HG03025 (cell line): ENCODE measurements around the gene LINC00237.

Experiments used
- ATAC-seq: cut with Tn5 transposase; IDR thresholded peaks from one replicate; pipeline ENCODE4 v1.9.1; 2021; ENCODE audit warnings: mild to moderate bottlenecking, moderate library complexity; ENCODE audit not compliant: unreplicated experiment, low FRiP score

The LINC00237 gene

DNA sequence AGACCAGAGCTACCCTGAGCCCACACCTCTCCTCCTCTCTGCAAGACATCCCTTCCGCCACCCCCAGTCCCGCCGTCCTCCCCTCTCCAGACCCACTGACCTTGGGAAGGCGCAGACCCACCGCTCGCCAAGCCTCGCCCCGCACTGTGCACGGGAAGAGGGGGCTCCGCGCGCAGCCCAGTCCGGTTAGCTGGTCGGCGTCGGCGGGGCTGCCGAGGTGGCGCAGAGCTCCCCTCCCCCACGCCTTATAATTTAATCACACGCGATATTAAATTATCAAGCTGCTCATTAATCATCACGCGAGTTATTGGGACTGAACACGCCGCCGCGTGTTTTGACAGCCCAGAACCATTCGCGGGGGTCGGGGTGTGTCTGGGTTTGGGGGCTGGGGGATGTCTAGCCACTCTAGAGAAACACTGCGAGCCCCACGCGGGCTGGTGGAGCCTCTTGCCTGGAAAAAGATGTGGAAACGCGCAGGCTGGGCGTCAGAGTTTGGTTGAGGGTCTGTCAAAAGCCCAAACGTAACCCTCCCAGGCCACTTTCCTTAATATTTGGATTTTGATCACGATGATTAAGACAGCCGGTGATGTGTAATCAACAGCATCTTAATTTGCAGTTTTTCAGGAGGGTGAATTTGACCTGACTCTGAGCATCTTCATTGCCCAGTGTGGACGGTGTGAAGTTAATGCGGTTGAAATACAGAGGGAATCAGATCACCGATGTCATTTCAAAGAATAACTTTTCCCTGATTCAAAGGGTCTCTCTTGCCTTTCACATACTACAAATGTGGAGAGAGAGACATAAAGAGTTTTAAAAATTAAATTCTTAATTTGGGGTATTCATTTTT lies at the start of gene LINC00237:
Gene LINC00237 (minus strand): TSS at position 188 of the 847 bp plus-strand sequence.
- no peak for ATAC-seq

DNA sequence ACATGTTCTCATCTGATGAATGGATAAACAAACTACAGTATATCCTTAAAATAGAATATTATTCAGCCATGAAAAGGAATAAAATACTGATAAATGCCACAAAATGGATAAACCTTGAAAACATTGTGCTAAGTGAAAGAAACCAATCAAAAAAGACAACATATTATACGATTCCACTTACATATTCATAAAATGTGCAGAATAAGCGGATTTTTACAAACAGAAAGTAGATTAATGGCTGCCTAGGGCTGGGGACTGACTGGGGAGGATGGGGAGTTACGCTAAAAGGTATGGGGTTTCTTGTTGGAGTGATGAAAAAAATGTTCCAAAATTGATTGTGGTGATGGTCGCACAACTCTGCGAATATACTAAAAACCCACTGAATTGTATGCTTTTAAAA lies 49.1 kb upstream of the LINC00237 start:
- ATAC-seq = no peak

DNA sequence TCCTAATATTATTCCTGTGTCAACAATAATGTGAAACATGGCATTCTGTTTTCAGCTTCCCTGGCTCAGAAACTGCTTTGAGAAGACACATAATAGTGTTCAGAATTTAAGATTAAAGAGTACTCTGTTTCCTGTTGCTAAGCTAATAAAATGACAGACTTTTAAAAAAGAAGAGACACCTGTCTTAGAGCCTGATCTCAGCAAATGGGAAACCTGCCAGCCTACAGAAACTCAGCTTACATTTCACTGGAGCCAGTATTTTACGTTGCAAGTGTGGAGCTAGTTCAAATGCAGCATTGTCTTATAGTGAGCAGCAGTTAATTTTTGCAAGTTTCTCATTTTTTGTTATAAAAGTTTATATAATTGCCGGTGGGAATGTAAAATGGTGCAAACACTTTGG lies 48.5 kb upstream of the LINC00237 start:
- ATAC-seq = no peak

DNA sequence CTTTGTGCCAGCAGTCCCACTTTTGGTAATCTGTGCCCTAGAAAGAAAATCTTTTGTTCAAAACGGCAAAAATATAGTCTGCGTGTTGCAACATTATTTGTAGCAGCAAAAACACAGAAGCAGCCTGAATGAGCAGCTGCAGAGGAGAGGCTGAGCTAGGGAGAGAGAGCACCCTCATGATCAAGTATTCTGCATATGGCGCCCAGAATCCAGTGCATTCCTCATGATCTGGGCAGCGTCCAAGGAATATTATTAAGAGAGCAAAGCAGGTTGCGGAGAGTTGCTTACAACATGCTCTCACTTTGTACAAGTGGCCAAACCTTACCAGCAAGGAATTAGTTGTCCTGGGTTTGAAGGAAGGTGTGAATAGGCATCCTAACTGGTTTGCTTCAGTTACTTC lies 45.6 kb upstream of the LINC00237 start:
- ATAC-seq = no peak

DNA sequence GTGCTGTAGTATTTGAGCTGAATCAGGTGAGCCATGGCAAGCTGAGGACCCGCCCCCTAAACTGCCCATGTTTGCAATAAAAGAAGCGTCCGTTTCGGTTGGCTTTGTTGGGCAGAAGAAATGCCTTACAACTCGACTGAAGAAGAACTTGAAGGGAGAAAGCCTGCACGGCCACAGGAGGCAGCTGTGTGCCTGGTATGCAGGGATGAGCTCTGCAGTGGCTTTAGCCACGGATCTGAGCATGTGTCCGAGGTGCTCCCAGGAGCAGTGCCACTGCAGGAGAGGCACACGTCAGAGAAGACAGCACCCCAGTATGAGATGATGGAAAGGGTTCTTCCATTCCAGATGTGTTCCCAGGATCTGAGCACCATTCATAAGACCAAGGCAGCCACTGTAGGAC lies 43.2 kb upstream of the LINC00237 start:
- ATAC-seq = no peak

DNA sequence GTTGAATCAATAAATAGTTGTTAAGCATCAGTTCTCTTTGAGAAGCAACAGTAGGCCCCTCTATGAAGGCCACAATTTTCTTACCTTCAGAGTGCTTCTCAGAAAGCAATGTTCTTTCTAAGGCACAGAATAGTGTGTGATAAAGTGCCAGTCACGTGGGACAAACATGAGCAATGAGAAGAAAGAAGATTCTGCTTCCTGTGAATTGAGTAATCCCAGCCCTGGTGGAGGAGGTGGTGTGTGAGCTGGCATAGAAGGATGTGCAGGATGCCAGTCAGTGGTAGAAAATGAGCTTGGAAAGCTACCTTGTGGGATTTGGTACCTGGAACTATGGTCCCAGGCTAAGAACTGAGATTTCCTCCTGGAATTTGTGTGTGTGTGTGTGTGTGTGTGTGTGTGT lies 41.4 kb upstream of the LINC00237 start:
- ATAC-seq = no peak

DNA sequence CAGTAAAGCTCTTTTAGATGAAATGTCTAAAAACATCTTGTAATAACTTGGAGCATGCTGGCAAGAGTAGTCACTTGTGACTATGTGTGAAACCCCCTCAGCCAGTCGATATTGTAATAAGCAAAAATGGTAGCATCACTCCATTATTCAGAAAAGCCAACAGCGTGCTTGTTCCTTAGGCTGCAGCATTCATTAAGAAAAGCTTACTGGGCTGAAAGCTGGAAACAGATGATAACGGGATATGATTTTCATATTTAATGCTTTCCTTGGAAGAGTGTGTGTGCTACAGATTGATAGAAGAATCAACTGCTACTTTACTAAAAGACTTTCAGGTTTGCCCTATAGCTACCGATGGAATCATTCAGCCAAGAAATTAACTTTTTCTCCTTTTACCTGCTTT lies 40.1 kb upstream of the LINC00237 start:
- no peak for ATAC-seq

DNA sequence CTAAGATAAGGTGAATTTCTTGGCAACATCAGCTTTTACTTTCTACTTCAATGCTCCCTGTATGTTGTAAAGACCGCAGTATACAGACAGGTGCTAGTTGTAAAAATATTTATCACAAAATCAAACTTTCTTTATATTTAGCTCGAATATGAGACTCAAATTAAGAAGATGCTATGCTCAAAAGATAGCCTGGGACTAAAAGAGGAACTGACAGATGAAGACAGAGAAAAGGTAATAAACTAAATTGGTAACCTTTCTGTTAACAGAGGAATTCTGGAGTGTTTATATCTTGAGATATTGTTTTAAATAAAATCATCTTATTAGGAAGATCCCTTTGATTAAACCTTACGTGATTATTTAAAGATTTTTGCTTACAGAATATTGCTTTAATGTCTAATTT lies 39.3 kb upstream of the LINC00237 start:
- ATAC-seq = no peak

DNA sequence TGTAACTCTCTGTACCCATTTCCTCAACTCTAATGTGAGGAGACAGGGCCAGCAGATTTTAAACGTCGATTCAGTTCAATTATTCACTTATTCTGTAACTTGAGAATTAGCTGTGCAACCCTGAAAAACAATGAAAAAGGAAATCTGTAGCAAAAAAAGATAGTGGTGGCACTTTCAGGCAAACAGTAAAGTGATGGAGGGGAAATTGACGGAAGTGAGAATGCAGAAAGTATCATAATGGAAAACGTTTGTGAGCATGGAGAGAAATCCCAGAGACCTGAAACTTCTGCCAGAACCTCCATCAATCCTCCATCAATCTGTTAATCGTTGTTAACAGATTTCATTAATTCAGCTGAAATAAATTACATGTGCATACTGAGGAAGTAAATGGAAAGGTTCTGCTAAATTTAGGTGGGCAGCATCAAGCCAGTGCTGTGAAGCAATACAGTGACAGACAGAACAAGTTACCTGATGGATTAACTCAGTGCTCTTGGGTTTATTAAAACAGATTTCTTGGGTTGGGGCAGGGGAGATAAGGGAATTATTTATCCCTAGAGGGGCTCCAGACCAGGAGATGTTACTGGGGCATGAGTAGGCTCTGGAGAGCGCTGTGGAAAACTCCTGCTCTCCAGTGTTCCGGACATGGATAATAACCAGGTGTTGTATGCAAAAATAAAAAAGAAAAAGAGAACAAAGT lies 37.2 kb upstream of the LINC00237 start:
- no peak for ATAC-seq

DNA sequence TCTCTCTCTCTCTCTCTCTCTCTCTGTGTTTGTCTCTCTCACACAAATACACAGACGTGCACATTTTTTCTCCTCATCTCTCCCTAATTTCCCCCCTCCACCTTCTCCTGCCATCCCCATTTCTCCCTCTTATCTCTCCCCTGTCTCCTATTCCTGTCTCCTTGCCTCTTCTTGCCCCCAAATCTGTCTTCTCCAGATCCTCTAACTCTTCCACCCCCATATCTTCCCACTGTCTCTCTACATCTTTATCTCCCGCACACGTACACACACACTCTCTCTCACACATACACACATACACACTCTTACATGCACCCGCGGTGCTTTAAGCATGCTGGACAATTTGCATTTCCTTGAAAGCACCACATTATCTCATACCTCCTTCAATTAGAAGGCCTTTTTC lies 35.7 kb upstream of the LINC00237 start:
- no peak for ATAC-seq

DNA sequence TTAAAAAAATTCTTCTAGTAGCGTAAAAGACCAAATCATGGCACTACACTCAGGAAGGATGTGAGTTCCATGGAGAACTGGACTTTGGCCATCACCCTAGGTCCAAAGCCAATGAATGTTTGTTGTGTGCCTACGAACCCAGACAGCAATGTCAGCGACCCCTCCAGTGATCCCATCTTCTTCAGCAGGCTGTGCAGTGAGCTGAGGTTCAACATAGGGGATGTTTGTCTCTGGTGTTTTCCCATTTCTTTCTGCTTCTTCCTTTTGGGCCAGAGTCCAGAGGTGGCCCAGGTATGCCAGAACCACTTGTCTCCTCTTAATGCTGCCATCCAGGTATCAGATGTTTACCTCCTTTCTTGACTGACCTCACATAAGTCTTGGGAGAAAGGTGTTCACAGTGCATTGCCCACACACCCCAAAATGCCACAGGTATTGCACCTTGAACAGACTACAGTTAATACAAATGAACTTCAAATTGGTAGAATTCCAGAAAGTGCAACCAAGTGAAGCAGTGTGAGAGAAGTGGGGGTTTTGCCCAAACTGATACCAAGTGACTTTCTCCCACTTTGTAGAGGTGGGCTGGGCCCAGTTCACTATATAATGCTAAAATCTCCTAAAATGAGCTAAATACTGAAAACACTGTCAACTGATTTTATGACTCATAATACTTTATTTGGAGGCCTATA lies 33.9 kb upstream of the LINC00237 start:
- no peak for ATAC-seq

DNA sequence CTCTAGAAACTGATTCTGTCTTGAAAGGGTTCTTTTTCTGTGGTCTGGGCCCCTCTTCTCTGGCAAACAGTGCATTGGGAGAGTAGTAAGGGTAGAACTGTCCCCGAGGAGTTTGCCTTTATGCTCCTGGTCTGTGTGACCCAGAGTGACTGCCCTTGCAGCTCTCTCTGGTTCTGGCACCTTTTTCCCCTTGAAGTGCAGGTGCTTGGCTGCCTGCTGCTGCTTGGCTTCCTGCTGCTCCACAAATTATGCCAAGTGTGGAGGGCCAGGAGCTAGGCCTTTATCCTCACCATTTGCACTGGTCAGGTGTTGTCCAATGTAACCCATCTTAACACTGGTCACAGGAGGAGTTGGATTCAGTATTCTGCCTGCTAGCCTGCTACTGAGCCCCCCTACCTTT lies 30.9 kb upstream of the LINC00237 start:
- ATAC-seq = no peak

DNA sequence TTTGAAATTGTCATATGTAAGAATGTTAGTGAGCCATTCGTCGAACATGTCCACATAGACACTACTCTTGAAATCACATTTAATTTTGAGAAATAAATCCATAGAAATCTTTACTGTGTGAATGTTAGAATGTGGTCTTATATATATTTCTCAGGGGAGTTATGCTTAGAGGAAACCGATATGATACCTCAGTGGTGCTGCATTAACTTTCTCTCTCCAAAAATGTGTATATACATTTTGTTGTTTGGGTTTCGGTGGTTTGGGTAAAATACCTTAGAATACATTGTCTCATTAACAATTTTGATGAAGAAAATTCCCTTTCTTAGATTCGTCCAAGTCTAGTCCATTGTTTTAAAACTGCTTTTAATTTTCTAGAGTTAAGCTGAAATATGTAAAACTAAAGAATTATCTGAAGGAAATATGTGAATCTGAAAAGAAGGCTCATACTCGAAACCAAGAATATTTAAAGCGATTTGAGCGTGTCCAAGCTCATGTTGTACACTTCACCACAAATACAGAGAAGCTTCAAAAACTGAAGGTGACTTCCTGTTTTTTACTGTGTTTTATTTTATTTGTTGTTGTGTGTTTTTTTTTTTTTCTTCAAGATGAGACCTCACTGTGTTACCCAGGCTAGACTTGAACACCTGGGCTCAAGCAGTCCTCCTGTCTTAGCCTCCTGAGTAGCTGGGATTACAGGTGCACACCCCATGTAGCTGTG lies 30.0 kb upstream of the LINC00237 start:
- ATAC-seq = no peak

DNA sequence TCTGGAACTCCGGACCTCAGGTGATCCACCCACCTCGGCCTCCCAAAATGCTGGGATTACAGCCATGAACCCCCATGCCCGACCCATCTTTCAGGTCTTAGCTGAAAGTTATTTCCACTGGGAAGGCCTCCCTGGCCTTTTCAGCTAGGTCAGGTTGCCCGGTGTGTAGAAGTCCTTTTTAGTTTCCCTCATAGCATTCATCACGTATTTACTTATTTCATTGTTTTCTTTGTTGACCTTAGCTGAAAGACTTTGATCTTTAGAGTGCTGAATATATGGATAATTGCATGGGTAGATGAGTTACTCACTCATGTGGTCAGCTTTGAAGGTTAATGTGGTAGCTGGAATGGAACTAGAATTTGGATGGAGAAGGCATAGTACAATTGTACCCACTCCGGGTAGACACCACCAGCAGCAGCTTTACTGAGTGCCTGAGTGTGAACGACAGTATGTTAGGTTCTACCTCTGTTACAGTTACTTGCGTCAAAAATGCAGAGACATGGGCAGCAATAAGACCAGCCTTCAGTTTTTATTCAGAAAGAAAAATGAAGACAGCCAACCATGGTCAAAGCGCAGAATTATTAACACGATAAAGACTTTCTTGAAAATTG lies 28.8 kb upstream of the LINC00237 start:
- ATAC-seq = no peak

DNA sequence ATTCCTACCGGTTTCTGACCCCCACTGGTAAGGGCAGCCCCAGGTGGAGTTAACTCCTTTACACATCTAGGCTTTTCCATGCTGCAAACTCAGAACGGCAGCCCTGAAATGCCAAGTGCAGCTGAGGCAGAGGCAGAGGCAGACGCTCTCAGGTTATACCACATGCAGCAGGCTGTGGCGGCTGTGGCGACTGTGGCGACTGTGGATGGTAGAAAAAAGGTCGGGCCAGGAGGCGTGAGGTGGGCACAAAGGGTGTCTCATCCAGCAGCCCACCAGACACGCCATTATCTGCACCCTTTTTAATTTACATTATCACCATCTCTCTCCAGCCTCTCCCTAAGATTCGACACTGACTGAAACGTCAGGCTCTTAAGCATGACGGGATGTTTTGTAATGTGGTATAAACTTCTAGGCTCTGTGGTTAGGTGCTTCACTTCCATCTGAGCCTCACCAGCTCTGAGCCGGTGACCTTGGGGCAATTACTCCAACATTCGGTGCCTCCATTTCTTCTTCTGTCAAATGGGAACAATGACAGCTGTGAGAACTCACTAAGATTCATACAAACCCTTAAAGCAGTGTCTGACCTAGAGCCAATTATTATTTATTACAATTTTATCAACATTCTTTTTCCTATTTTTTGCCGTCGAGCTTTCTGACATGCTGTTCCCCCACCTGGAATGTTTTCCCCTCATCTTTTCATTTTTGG lies 27.9 kb upstream of the LINC00237 start:
- no peak for ATAC-seq

DNA sequence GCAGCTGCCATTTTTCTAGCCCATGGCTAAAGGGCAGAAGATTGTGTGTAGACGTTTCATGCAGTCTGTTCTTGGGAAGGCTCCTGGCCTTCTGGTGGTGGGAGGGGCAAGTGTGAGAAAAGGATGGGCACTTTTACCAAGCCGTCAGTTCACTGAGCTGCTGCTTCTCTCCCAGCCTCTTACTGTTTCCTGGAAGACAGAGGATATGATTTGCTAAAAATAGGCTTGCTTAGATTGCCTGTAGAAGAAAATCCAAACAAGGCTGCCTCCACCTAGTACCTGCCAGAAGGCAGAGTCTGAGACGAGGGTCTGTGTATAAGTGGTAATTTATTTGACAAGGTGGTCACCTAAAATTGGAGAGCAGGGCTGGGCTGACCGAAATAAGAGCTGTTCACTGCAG lies 27.2 kb upstream of the LINC00237 start:
- no peak for ATAC-seq

DNA sequence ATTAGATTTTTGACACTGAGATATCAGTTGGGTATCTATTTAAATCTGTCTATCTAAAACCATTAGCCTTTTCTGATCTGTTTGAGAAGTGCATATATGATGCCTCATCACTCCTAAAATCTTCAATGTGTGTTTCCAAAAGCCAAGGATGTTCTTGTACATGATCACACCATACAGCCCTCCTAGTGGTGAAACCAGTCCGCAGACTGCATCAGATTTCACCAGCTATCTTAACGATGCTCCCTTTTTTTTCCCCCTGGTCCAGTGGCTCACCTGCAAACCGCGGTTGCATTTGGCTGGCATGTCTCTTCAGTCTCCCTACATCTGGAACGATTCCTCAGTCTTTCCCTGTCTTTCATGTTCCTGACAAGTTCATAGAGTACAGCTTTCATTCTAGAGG lies 23.7 kb upstream of the LINC00237 start:
- ATAC-seq = no peak

DNA sequence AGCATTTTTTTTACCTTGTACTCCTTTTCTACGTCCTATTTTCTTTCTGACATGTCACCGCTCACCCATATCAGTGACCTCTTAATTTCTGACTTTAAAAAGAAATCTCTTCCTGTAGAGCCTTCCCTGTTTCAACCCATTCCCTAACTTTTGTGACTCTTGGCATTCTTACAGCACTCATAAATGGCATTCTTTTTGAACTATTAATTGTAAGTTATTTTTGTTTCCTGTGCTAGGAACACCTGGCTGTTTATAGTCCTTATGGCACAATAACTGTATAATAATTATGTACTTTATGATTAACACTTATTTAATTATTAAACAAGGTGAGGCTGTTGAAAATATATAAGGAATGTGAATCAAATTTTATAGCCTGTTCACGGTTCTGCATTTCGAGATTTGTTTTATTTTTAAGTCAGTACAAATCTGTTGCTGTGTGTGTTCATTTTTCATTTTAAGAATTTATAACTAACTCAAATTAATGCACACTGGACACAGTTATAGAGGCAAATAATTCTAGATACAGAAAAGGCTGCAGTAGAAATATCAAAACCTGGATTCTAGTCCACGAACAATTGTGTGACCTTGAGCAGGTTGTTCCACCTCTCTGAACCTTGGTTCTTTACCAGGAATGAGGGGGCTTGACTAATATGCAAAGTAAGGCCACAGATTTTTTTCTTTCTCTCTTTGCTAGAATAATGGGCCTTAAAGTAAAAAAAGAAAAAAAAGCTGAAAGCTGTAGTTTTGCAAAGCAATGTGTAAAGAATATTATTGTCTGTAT lies 21.2 kb upstream of the LINC00237 start:
- no peak for ATAC-seq

DNA sequence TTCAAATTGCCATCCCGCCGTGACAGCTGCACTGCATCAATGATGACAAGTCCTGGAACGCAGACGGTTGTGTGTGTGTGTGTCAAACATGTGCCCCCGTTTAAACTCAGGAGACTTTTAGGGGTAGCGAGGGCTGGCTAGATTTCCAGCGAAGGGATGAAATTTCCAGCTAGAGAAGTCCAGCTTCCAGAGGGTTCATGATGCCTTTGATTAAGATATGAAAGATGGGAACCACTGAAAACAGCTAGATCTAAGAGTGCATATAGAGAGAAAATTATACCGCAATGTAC lies 20.4 kb upstream of the LINC00237 start:
- ATAC-seq = peak; percentile 1
